Transverse colon (tissue), 4 donors: ENCODE measurements around the gene CD163. TPM values are rescaled to one million over a fixed set of nuclear protein-coding genes. Genes with fewer than 3 reads are reported as not detected.
A peak's percentile ranks its signal among the peaks of the same experiment; 100 is the strongest.

Experiments
- DNase-seq: peaks from one replicate; pipeline ENCODE4 v3.0.0-alpha.2; 2019
- H3K27ac ChIP-seq, 4 donors: fragments of 200-600 bp; sonication (generic); 2 replicates each; pipeline ENCODE4 v1.5.1; 2016 to 2018; ENCODE audit warnings: inconsistent platforms in 4 of 4
- H3K27me3 ChIP-seq: fragments of 200-600 bp; sonication (generic); 2 replicates; pipeline ENCODE4 v1.5.1; 2017; ENCODE audit warnings: inconsistent platforms
- H3K36me3 ChIP-seq, 4 donors: fragments of 200-600 bp; sonication (generic); 2 replicates each; pipeline ENCODE4 v1.5.1; 2017 to 2019; ENCODE audit warnings: inconsistent platforms in 4 of 4
- H3K4me1 ChIP-seq, 4 donors: fragments of 200-600 bp; sonication (generic); 2 replicates each; pipeline ENCODE4 v1.5.1; 2017 to 2020; ENCODE audit warnings: inconsistent platforms in 4 of 4
- H3K4me3 ChIP-seq, 4 donors: fragments of 200-600 bp; sonication (generic); 1 replicate in 1 of 4; 2 replicates in 3 of 4; pipeline versions ENCODE4 v1.5.1 to v1.6.1; 2017 to 2019; ENCODE audit warnings: inconsistent platforms in 4 of 4
- H3K9me3 ChIP-seq, 2 donors: fragments of 200-600 bp; sonication (generic); 2 replicates each; pipeline ENCODE4 v1.5.1; 2017 to 2019; ENCODE audit warnings: inconsistent platforms in 2 of 2
- EP300 ChIP-seq: sonication (generic); formaldehyde crosslinking; IDR thresholded peaks from one replicate; pipeline ENCODE4 v1.6.1; 2017; ENCODE audit warnings: antibody characterized with exemption, low read depth
- POLR2A ChIP-seq: fragments of 450-650 bp; IDR thresholded peaks from one replicate; pipeline ENCODE4 v1.6.1; 2016; ENCODE audit warnings: antibody characterized with exemption, mild to moderate bottlenecking, moderate library complexity
- POLR2AphosphoS5 ChIP-seq, 3 donors: sonication (generic); formaldehyde crosslinking; IDR thresholded peaks; one replicate each; pipeline ENCODE4 v1.6.1; 2016; ENCODE audit warnings: antibody characterized with exemption in 3 of 3
- WGBS, 2 donors: methylation state at CpG; one replicate each; pipeline ENCODE4 v1.1.5; 2018; ENCODE audit warnings: low coverage in 1 of 2; 5-methylcytosine and 5-hydroxymethylcytosine counted together
- in situ Hi-C, 4 donors: fragments of 200-750 bp; cut with MboI; loops; one replicate each; pipeline versions ENCODE4 v1.15.0 to v1.15.1; 2017; ENCODE audit warnings: low sequenced_read_pairs in 3 of 4, low pct_ligation_motif_present in 1 of 4, low pct_unique_long_range_greater_than_20kb in 1 of 4
- intact Hi-C: fragments of 100-400 bp; cut with DNase I; formaldehyde crosslinking; loops from one replicate; pipeline ENCODE4 v1.15.1; 2023; ENCODE audit warnings: low total_unique reads
- total RNA-seq, 4 donors: library from RNA; depleted of rRNA; stranded (reverse); fragments of >200 nt; gene quantifications; one replicate each; pipeline ENCODE4 v1.1.0, GENCODE V29; 2016
- TF ChIP-seq, protein P1 (sequence below), 5 experiments: fragments of 200-600 bp in 3 of 5; fragments of 450-650 bp in 2 of 5; sonication (generic) in 3 of 5; IDR thresholded peaks; 1 replicate in 2 of 5; 2 replicates in 3 of 5; pipeline ENCODE4 v1.5.1; 2016 to 2017; ENCODE audit warnings: antibody characterized with exemption in 5 of 5, inconsistent platforms in 3 of 5, mild to moderate bottlenecking in 2 of 5, moderate library complexity in 1 of 5

The CD163 gene
- total RNA-seq, 4 donors from 2014 or later, result 14.9 to 80.3 (median 43.8) TPM

- no peaks in the 10 kb centered on the region for H3K4me1 ChIP-seq
- 65 to 69% methylated on average over 5 of the region's 5 CpGs for WGBS, 2 donors
- DNase-seq, result no peak
- TF ChIP-seq EP300, result no peak
- in situ Hi-C loops (no loop called here), intact Hi-C loops (no loop called here)
- no peaks in the 10 kb centered on the region for H3K9me3 ChIP-seq
- no peaks in the 10 kb centered on the region for H3K36me3 ChIP-seq
- H3K27ac ChIP-seq, result no peak overlapping the region
- no peak overlapping the region for H3K4me3 ChIP-seq
- no peaks in the 10 kb centered on the region for H3K27me3 ChIP-seq
Measured at GRCh38 chr12:7483343-7483742, 20.2 kb downstream of the CD163 start.

- in situ Hi-C loops, result no loop called here
- WGBS, 2 donors, result 8 to 43% methylated on average over 1 of the region's 1 CpG
Measured at GRCh38 chr12:7479771-7480170, 23.8 kb downstream of the CD163 start.

DNA sequence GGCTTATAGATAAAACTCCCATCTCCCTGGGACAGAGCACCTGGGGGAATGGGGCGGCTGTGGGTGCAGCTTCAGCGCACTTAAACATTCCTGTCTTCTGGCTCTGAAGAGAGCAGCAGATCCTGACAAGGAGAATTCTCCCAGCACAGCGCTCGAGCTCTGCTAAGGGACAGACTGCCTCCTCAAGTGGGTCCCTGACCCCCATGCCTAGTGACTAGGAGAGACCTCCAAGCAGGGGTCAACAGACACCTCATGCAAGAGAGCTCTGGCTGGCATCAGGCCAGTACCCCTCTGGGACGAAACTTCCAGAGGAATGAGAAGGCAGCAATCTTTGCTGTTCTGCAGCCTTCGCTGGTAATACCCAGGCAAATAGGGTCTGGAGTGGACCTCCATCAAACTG, 31.5 kb downstream of the CD163 start:
- DNase-seq, result no peak
- 90 to 100% methylated on average over 1 to 6 of the region's 6 CpGs for WGBS, 2 donors
- TF ChIP-seq, protein P1, sequence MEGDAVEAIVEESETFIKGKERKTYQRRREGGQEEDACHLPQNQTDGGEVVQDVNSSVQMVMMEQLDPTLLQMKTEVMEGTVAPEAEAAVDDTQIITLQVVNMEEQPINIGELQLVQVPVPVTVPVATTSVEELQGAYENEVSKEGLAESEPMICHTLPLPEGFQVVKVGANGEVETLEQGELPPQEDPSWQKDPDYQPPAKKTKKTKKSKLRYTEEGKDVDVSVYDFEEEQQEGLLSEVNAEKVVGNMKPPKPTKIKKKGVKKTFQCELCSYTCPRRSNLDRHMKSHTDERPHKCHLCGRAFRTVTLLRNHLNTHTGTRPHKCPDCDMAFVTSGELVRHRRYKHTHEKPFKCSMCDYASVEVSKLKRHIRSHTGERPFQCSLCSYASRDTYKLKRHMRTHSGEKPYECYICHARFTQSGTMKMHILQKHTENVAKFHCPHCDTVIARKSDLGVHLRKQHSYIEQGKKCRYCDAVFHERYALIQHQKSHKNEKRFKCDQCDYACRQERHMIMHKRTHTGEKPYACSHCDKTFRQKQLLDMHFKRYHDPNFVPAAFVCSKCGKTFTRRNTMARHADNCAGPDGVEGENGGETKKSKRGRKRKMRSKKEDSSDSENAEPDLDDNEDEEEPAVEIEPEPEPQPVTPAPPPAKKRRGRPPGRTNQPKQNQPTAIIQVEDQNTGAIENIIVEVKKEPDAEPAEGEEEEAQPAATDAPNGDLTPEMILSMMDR (IDR thresholded peaks at IDR 0.05), result no peak
- TF ChIP-seq POLR2A, result no peak
- no peak for TF ChIP-seq EP300
- no peak for TF ChIP-seq POLR2AphosphoS5 (IDR thresholded peaks at IDR 0.05)

More at GRCh38 chr12:7479771-7480170, 23.8 kb downstream of the CD163 start:
- no peaks in the 10 kb centered on the region for H3K36me3 ChIP-seq
- TF ChIP-seq, protein P1 (IDR thresholded peaks at IDR 0.05), result no peak
- TF ChIP-seq POLR2AphosphoS5 (IDR thresholded peaks at IDR 0.05) (no peak), POLR2A (no peak), EP300 (no peak)
- H3K4me3 ChIP-seq, result no peak overlapping the region
- no peak overlapping the region for H3K27ac ChIP-seq
- DNase-seq, result no peak
- no peaks in the 10 kb centered on the region for H3K9me3 ChIP-seq
- H3K4me1 ChIP-seq, result no peaks in the 10 kb centered on the region
- intact Hi-C loops, result no loop called here
- no peaks in the 10 kb centered on the region for H3K27me3 ChIP-seq

GRCh38 chr12:7460375-7461259, 43.0 kb downstream of the CD163 start:
- Histone ChIP-seq H3K4me3 (no peak overlapping the region), H3K27me3 (no peaks in the 10 kb centered on the region), H3K4me1 (no peaks in the 10 kb centered on the region), H3K9me3 (no peaks in the 10 kb centered on the region), H3K27ac (no peak overlapping the region), H3K36me3 (no peaks in the 10 kb centered on the region)
- intact Hi-C loops, result no loop called here
- TF ChIP-seq, protein P1 (IDR thresholded peaks at IDR 0.05), result peak; percentile 65 to 81 (median 74)
- no peak for TF ChIP-seq EP300
- in situ Hi-C loops, result loop anchor here in 1 of 4 donors (10.0 kb wide), 1 partner anchor 236 kb away; no protein-coding TSS in a partner anchor
- 57 to 61% methylated on average over 4 to 7 of the region's 7 CpGs for WGBS, 2 donors
- DNase-seq, result peak; percentile 54

More for the DNA sequence above, 31.5 kb downstream of the CD163 start:
- Histone ChIP-seq H3K36me3 (no peaks in the 10 kb centered on the region), H3K4me1 (no peaks in the 10 kb centered on the region), H3K4me3 (no peak overlapping the region), H3K27me3 (no peaks in the 10 kb centered on the region), H3K27ac (no peak overlapping the region), H3K9me3 (no peaks in the 10 kb centered on the region)
- intact Hi-C loops, result no loop called here
- in situ Hi-C loops, result no loop called here
